ENCODE results near the gene MC2R. TPM values are rescaled to one million over a fixed set of nuclear protein-coding genes. Genes with fewer than 3 reads are reported as not detected.

Gene MC2R
- total RNA-seq, 1 experiment from 2014 or later, result not detected

DNA sequence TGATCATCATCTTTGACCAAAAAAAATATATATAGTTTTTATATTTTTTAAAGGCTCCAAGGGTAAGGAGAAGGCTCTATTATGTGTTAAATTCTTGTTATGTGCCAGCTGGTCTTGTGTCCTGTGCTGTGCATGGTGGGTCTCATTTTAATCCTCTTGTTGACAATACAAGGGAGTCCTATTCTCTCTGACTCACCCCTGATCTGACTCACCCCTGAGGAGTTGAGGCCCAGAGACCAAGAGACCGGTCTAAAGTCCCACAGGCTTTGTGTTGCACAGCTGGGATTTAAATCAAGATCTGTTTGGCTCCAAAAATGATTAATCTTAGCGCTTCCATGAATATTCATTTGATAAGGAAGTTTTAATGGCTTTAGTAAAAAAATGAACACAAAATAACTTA is 25.7 kb downstream of the MC2R start:
- Histone ChIP-seq H3K4me2 (ENCODE audit: insufficient read depth, insufficient read length, low read length) (no peak overlapping the region), H3K9me3 (ENCODE audit: control insufficient read depth, low read depth, low read length) (no peaks in the 10 kb centered on the region), H3K4me1 (ENCODE audit: insufficient read depth, low read length) (no peaks in the 10 kb centered on the region), H3K27me3 (ENCODE audit: insufficient read depth, low read length) (no peaks in the 10 kb centered on the region), H4K8ac (replicated peaks; ENCODE audit: insufficient read length, low read depth, low read length) (no peak overlapping the region), H4K91ac (ENCODE audit: insufficient read length, low read depth, low read length) (no peak overlapping the region), H2BK120ac (ENCODE audit: low read depth, low read length, poor library complexity, severe bottlenecking) (no peak overlapping the region), H3K9ac (ENCODE audit: extremely low read depth, insufficient read length, low read length) (no peak overlapping the region), H2AFZ (ENCODE audit: low read length) (no peak overlapping the region), H3K79me1 (ENCODE audit: insufficient read depth, low read depth, low read length, poor library complexity, severe bottlenecking) (no peaks in the 10 kb centered on the region), H3K14ac (ENCODE audit: insufficient read depth, low read length) (no peak overlapping the region), H3K23me2 (ENCODE audit: insufficient read length, low read depth, low read length, poor library complexity, severe bottlenecking) (no peaks in the 10 kb centered on the region), H3K23ac (ENCODE audit: insufficient read length, low read depth, low read length) (no peak overlapping the region), H2BK15ac (ENCODE audit: low read depth, low read length) (no peak overlapping the region), H2BK20ac (ENCODE audit: low read depth, low read length, poor library complexity, severe bottlenecking) (no peak overlapping the region), H3K18ac (ENCODE audit: insufficient read length, low read depth, low read length) (no peak overlapping the region), H3K79me2 (ENCODE audit: insufficient read depth, low read length) (no peaks in the 10 kb centered on the region), H4K5ac (ENCODE audit: insufficient read length, low read depth, low read length) (no peak overlapping the region), H4K20me1 (ENCODE audit: control insufficient read depth, insufficient read depth, insufficient read length) (no peaks in the 10 kb centered on the region), H2BK5ac (ENCODE audit: insufficient read length, low read length) (no peak overlapping the region), H3K4ac (ENCODE audit: low read depth, low read length) (no peak overlapping the region), H3K56ac (ENCODE audit: insufficient read length, low read depth, low read length) (no peak overlapping the region), H3T11ph (ENCODE audit: low read length) (no peak overlapping the region), H2AK5ac (ENCODE audit: insufficient read length, low read length) (no peak overlapping the region), H3K27ac (ENCODE audit: insufficient read length, low read depth, low read length) (no peak overlapping the region), H2BK12ac (ENCODE audit: insufficient read length, low read depth, low read length) (no peak overlapping the region)
- Mint-ChIP-seq H3K36me3 (ENCODE audit: insufficient read depth in 1 of 3, low read depth in 3 of 3) (no peaks in the 10 kb centered on the region), H3K4me3 (no peak overlapping the region), H3K27me3 (ENCODE audit: low read depth) (peaks cover 3% of the 10 kb centered on the region), H3K4me1 (peaks cover 12 to 24% of the 10 kb centered on the region in 2 experiments), H3K9me3 (no peaks in the 10 kb centered on the region; a peak in 1 of 5 replicates), H3K27ac (no peak overlapping the region)
- TF ChIP-seq, protein P1, sequence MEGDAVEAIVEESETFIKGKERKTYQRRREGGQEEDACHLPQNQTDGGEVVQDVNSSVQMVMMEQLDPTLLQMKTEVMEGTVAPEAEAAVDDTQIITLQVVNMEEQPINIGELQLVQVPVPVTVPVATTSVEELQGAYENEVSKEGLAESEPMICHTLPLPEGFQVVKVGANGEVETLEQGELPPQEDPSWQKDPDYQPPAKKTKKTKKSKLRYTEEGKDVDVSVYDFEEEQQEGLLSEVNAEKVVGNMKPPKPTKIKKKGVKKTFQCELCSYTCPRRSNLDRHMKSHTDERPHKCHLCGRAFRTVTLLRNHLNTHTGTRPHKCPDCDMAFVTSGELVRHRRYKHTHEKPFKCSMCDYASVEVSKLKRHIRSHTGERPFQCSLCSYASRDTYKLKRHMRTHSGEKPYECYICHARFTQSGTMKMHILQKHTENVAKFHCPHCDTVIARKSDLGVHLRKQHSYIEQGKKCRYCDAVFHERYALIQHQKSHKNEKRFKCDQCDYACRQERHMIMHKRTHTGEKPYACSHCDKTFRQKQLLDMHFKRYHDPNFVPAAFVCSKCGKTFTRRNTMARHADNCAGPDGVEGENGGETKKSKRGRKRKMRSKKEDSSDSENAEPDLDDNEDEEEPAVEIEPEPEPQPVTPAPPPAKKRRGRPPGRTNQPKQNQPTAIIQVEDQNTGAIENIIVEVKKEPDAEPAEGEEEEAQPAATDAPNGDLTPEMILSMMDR (conservative IDR thresholded peaks at IDR 0.05), result no peak
- no CpG with 5 or more reads among the region's 2 CpGs for WGBS (ENCODE audit: extremely low coverage, insufficient read length, low lambda C conversion rate)
- DNase-seq, result no peak
